GM18951 (cell line): Measurements from ENCODE around the gene AKAP12.

Experiments used
- POLR2A ChIP-seq: IDR thresholded peaks from 4 replicates; pipeline ENCODE4 v1.6.1; 2011; ENCODE audit warnings: mild to moderate bottlenecking; ENCODE audit not compliant: insufficient read length, insufficient read depth; ENCODE audit errors: extremely low read depth
- in situ Hi-C: fragments of 300-500 bp; cut with MboI; formaldehyde crosslinking; loops from one replicate; pipeline ENCODE4 v1.12.0; 2022; ENCODE audit warnings: low sequenced_read_pairs, mixed read lengths, inconsistent platforms; ENCODE audit not compliant: unreplicated experiment

AKAP12 gene

GRCh38 chr6:151335930-151336329, 96.2 kb downstream of the AKAP12 start:
- no peak for TF ChIP-seq POLR2A
- in situ Hi-C loops: loop anchor here (25.0 kb wide), 1 partner anchor 324 kb away; no protein-coding TSS in a partner anchor

DNA sequence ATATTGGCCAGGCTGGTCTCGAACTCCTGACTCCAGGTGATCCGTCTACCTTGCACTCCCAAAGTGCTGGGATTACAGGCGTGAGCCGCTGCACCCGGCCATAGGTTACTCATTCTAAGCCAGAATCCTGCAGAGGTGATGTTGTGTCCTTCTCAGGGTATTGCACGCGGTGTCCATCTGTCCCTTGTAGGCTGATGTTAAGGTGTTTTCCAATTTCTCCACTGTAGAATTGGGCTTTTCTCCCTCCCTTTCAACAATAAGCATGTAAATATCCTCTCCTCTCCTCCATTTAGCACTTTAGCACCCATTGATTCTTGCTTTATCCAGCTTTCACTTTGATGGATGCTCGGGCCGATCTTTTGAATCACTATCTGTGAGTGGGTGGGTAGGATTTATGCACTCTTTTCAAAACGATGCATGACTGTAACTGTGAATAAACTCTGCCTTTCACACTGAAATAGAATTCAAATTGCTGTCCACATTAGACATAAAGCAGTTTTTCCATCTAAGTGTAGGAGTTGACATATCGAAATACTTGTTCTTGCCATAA, 99.0 kb downstream of the AKAP12 start:
- in situ Hi-C loops: loop anchor here (25.0 kb wide), 1 partner anchor 326 kb away; no protein-coding TSS in a partner anchor
- no peak for TF ChIP-seq POLR2A

- no peak for TF ChIP-seq POLR2A
- in situ Hi-C loops: loop anchor here (25.0 kb wide), 1 partner anchor 327 kb away; no protein-coding TSS in a partner anchor
These were observed 99.6 kb downstream of the AKAP12 start for GRCh38 chr6:151339369-151339768.

- in situ Hi-C loops: loop anchor here (25.0 kb wide), 1 partner anchor 328 kb away; no protein-coding TSS in a partner anchor
- TF ChIP-seq POLR2A: no peak
These were observed 100.6 kb downstream of the AKAP12 start for GRCh38 chr6:151340219-151340978.

- TF ChIP-seq POLR2A: no peak
- in situ Hi-C loops: loop anchor here (25.0 kb wide), 1 partner anchor 329 kb away; no protein-coding TSS in a partner anchor
These were observed 101.9 kb downstream of the AKAP12 start for GRCh38 chr6:151341476-151342195.

- in situ Hi-C loops: loop anchor here (25.0 kb wide), 1 partner anchor 330 kb away; no protein-coding TSS in a partner anchor
These were observed 103.0 kb downstream of the AKAP12 start for GRCh38 chr6:151342750-151343149.

GRCh38 chr6:151349651-151350270, 110.0 kb downstream of the AKAP12 start:
- in situ Hi-C loops: loop anchor here (25.0 kb wide), 1 partner anchor 337 kb away; no protein-coding TSS in a partner anchor
- TF ChIP-seq POLR2A: no peak

- in situ Hi-C loops: no loop called here
- TF ChIP-seq POLR2A: no peak
These were observed 110.8 kb downstream of the AKAP12 start for GRCh38 chr6:151350442-151351145.

DNA sequence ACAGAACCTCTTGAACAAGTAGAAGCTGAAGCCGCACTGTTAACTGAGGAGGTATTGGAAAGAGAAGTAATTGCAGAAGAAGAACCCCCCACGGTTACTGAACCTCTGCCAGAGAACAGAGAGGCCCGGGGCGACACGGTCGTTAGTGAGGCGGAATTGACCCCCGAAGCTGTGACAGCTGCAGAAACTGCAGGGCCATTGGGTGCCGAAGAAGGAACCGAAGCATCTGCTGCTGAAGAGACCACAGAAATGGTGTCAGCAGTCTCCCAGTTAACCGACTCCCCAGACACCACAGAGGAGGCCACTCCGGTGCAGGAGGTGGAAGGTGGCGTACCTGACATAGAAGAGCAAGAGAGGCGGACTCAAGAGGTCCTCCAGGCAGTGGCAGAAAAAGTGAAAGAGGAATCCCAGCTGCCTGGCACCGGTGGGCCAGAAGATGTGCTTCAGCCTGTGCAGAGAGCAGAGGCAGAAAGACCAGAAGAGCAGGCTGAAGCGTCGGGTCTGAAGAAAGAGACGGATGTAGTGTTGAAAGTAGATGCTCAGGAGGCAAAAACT, 111.5 kb downstream of the AKAP12 start:
- in situ Hi-C loops: no loop called here
- no peak for TF ChIP-seq POLR2A

- in situ Hi-C loops: no loop called here
These were observed 112.0 kb downstream of the AKAP12 start for GRCh38 chr6:151351731-151352130.

GRCh38 chr6:151352410-151353396, 112.9 kb downstream of the AKAP12 start:
- no peak for TF ChIP-seq POLR2A
- in situ Hi-C loops: no loop called here

More at GRCh38 chr6:151351731-151352130, 112.0 kb downstream of the AKAP12 start:
- no peak for TF ChIP-seq POLR2A
